Measurements from ENCODE around the gene ZCCHC3. TPM values are rescaled to one million over a fixed set of nuclear protein-coding genes. Genes with fewer than 3 reads are reported as not detected.

ZCCHC3 gene
- polyA plus RNA-seq, 2 donors: 5.7 to 6.2 TPM

DNA sequence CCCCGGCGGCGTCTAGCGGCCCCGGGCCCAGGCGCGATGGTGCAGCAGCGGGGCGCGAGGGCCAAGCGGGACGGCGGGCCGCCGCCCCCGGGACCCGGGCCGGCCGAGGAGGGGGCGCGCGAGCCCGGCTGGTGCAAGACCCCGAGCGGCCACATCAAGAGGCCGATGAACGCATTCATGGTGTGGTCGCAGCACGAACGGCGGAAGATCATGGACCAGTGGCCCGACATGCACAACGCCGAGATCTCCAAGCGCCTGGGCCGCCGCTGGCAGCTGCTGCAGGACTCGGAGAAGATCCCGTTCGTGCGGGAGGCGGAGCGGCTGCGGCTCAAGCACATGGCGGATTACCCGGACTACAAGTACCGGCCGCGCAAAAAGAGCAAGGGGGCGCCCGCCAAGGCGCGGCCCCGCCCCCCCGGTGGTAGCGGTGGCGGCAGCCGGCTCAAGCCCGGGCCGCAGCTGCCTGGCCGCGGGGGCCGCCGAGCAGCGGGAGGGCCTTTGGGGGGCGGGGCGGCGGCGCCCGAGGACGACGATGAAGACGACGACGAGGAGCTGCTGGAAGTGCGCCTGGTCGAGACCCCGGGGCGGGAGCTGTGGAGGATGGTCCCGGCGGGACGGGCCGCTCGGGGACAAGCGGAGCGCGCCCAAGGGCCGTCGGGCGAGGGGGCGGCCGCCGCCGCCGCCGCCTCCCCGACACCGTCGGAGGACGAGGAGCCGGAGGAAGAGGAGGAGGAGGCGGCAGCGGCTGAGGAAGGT, 28.7 kb downstream of the ZCCHC3 start:
- 1% methylated on average over 80 to 103 of the region's 103 CpGs for WGBS, 2 donors
- Histone ChIP-seq H3K27ac (ENCODE audit: low read depth in 2 of 2, low read length in 1 of 2) (peak overlapping the region; percentile 87 to 92), H3K4me3 (ENCODE audit: low read depth in 1 of 2, low read length in 2 of 2) (peak overlapping the region; percentile 66 to 72), H3K4me1 (ENCODE audit: control insufficient read depth in 2 of 2, insufficient read depth in 2 of 2, low read length in 1 of 2) (peaks cover 3 to 11% of the 10 kb centered on the region in 2 donors), H3K9me3 (ENCODE audit: control insufficient read depth in 2 of 2, insufficient read depth in 1 of 2, low read depth in 1 of 2, low read length in 1 of 2) (peaks cover 0 to 3% of the 10 kb centered on the region in 2 donors), H3K27me3 (ENCODE audit: control insufficient read depth in 1 of 2, insufficient read depth in 2 of 2, low read length in 2 of 2) (no peaks in the 10 kb centered on the region), H3K36me3 (ENCODE audit: control insufficient read depth in 2 of 2, insufficient read depth in 2 of 2, low read length in 1 of 2) (no peaks in the 10 kb centered on the region)

DNA sequence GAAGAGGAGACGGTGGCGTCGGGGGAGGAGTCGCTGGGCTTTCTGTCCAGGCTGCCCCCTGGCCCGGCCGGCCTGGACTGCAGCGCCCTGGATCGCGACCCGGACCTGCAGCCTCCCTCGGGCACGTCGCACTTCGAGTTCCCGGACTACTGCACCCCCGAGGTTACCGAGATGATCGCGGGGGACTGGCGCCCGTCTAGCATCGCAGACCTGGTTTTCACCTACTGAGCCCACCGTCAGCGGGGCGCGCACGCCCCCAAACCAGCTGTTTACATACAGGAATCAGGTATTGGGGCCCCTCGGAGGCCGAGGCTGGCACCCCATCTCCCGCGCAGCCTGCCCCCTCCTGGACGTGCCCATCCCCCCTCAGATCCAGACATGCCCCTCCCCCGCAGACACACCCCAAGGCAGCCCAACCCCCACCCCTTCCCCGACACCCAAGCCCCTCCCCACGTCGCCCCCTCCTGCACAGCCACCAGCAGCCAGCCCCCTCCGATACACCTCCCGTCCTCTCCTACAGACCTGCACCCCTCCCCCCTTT, 29.3 kb downstream of the ZCCHC3 start:
- Histone ChIP-seq H3K27me3 (ENCODE audit: control insufficient read depth in 1 of 2, insufficient read depth in 2 of 2, low read length in 2 of 2) (no peaks in the 10 kb centered on the region), H3K27ac (ENCODE audit: low read depth in 2 of 2, low read length in 1 of 2) (peak overlapping the region; percentile 87 to 92), H3K9me3 (ENCODE audit: control insufficient read depth in 2 of 2, insufficient read depth in 1 of 2, low read depth in 1 of 2, low read length in 1 of 2) (peaks cover 0 to 3% of the 10 kb centered on the region in 2 donors), H3K4me1 (ENCODE audit: control insufficient read depth in 2 of 2, insufficient read depth in 2 of 2, low read length in 1 of 2) (peaks cover 3 to 11% of the 10 kb centered on the region in 2 donors), H3K4me3 (ENCODE audit: low read depth in 1 of 2, low read length in 2 of 2) (peak overlapping the region; percentile 66 to 72), H3K36me3 (ENCODE audit: control insufficient read depth in 2 of 2, insufficient read depth in 2 of 2, low read length in 1 of 2) (no peaks in the 10 kb centered on the region)
- WGBS, 2 donors: 1% methylated on average over 33 to 38 of the region's 38 CpGs

DNA sequence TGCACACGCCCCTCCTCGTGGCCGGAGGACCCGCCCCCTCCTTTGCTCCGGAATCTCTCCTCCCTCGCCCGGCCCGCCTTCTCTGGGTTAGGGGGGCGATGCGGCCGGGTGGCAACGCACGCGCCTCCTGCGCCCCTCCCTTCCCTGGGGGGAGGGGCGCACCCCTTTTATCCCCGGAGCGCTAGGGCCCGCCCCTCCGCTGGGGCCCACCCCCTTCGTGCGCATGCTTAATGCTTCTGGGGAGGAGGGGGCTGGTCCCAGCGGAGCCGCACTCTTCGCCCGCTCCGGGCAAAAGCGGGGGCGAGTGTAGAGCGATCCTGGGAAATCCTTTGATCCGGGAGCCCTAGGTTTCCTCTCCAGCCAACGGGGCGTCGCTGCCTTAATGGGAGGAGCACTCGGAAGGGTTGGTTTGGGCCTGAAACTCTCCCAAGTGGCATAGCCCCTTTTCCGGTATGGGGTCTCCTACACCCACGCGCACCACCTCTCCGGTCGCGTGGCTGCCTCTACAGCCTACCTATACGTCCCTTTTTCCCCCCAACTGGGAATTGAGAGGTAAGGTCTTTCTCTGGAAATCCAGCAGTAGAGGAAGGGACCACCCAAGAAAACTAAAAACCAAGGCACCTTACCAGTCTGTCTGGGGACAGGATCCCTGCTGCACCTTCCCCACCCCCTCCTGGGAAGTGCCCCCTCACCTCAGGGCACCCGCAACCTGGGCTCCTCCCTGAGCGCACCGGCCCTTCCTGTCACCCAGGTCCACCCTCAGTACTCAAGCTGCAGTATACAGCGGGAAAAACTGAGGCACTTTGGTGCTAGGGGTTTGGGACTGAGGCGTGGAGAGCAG, 30.0 kb downstream of the ZCCHC3 start:
- no peaks in the 10 kb centered on the region for H3K36me3 ChIP-seq (ENCODE audit: control insufficient read depth in 2 of 2, insufficient read depth in 2 of 2, low read length in 1 of 2)
- WGBS, 2 donors: 3 to 5% methylated on average over 44 to 47 of the region's 47 CpGs

DNA sequence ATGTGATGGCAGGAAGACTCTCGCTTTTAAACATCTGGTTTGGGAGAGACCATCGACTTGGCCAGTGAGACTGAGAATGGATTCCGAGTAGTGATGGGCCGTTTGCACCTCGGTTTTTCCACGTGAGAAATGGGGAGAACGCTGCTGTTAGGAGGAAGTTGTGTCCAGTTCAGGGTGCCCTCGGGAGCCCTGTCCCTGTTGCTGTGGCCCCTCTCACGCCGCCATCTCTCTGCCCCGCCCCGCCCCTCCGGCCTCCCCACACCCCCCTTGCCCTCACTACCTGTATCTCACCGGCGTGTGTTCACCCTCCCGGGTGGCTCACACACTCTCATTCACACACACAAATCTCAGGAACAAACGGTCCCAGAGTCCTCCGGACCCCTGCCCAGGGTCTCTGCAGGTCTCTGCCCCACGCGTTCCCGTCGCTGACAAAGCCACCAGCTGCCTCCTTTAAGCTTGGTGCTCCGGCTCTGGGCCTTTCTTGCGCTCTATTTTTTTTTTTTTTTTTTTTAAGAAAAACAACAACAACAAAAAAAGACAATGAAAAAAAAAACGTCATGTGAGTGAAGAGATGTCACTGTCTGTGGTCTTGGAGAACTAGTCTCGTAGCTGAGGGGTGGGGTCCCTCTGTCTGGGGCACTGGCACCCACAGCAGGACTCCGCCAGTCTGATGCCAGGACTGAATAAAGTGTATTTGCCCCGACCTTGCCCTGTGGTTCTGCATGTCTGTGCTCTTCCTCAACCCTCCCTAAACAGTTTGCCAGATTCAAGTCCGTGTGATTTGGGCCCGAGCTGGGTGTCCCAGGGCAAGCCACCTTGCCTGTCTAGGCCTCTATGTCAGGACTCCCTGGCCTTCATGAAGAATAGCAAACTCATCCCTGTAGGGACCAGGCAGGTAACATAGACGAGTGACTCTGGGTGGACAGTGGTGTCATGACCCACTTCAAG, 30.9 kb downstream of the ZCCHC3 start:
- Histone ChIP-seq H3K4me1 (ENCODE audit: control insufficient read depth in 2 of 2, insufficient read depth in 2 of 2, low read length in 1 of 2) (peaks cover 3 to 11% of the 10 kb centered on the region in 2 donors), H3K9me3 (ENCODE audit: control insufficient read depth in 2 of 2, insufficient read depth in 1 of 2, low read depth in 1 of 2, low read length in 1 of 2) (peaks cover 0 to 3% of the 10 kb centered on the region in 2 donors), H3K27me3 (ENCODE audit: control insufficient read depth in 1 of 2, insufficient read depth in 2 of 2, low read length in 2 of 2) (no peaks in the 10 kb centered on the region), H3K4me3 (ENCODE audit: low read depth in 1 of 2, low read length in 2 of 2) (peak overlapping the region; percentile 66 to 72), H3K27ac (ENCODE audit: low read depth in 2 of 2, low read length in 1 of 2) (peak overlapping the region; percentile 38 to 81), H3K36me3 (ENCODE audit: control insufficient read depth in 2 of 2, insufficient read depth in 2 of 2, low read length in 1 of 2) (no peaks in the 10 kb centered on the region)
- WGBS, 2 donors: 36 to 37% methylated on average over 25 to 31 of the region's 31 CpGs

More for the DNA sequence above, 30.0 kb downstream of the ZCCHC3 start:
- Histone ChIP-seq H3K27me3 (ENCODE audit: control insufficient read depth in 1 of 2, insufficient read depth in 2 of 2, low read length in 2 of 2) (no peaks in the 10 kb centered on the region), H3K4me3 (ENCODE audit: low read depth in 1 of 2, low read length in 2 of 2) (peak overlapping the region; percentile 66 to 72), H3K27ac (ENCODE audit: low read depth in 2 of 2, low read length in 1 of 2) (peak overlapping the region; percentile 81 to 87), H3K9me3 (ENCODE audit: control insufficient read depth in 2 of 2, insufficient read depth in 1 of 2, low read depth in 1 of 2, low read length in 1 of 2) (peaks cover 0 to 3% of the 10 kb centered on the region in 2 donors), H3K4me1 (ENCODE audit: control insufficient read depth in 2 of 2, insufficient read depth in 2 of 2, low read length in 1 of 2) (peaks cover 3 to 11% of the 10 kb centered on the region in 2 donors)

DNA sequence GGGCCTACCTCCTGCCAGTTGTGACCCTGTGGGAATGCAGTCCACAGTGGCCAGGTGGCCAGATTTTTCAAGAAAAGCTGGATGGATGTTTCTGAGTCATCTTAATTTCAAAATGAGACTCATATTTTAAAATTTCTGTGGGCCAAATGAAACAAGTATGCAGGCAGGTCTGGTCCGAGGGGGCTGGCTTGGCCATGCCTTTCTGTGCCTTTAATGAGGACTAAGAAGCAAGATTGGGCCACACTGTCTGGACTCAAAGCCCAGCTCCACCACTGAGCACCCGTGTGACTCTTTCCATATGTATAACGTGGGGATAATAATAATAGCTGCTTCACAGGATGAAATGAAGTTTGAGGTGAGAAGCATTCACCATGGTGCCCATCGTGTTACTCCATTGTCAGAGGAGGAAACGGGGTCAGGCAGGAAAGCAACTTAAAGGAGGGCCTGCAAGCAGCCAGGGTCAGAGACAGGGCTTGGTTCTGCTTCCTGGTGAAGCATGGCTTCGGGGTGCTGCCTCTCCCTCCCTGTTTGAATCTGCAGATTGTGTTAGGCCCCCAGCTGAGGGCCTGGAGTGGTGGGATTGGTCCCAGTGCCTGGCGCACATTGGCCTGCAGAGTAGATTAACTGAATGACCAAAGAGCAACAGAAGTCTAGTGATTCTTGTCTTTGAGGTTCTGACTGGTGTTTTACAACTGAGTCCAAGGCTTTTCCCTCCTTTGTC, 31.8 kb downstream of the ZCCHC3 start:
- Histone ChIP-seq H3K27me3 (ENCODE audit: control insufficient read depth in 1 of 2, insufficient read depth in 2 of 2, low read length in 2 of 2) (no peaks in the 10 kb centered on the region), H3K9me3 (ENCODE audit: control insufficient read depth in 2 of 2, insufficient read depth in 1 of 2, low read depth in 1 of 2, low read length in 1 of 2) (peaks cover 0 to 3% of the 10 kb centered on the region in 2 donors), H3K36me3 (ENCODE audit: control insufficient read depth in 2 of 2, insufficient read depth in 2 of 2, low read length in 1 of 2) (no peaks in the 10 kb centered on the region), H3K4me1 (ENCODE audit: control insufficient read depth in 2 of 2, insufficient read depth in 2 of 2, low read length in 1 of 2) (peaks cover 3 to 11% of the 10 kb centered on the region in 2 donors), H3K4me3 (ENCODE audit: low read depth in 1 of 2, low read length in 2 of 2) (no peak overlapping the region), H3K27ac (ENCODE audit: low read depth in 2 of 2, low read length in 1 of 2) (no peak overlapping the region)
- WGBS, 2 donors: 49 to 50% methylated on average over 7 of the region's 7 CpGs

DNA sequence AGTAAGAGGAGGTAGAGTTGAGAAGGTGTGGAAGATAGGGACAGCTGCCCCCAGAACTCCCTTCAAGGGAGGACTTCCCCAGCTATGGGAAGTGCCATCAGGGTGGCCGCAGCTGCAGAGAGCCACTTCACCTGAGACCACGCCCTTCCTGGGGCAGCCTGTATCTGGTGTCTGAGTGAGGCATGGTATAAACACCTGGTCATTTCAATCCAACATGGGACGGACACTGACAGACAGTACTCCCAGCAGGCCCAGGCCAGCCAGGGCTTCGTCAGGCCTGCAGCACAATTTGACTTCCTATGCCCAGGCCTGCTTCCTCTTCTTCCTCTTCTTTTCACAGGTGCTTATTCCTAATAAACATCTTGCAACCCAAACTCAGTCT, 32.5 kb downstream of the ZCCHC3 start:
- H3K9me3 ChIP-seq (ENCODE audit: control insufficient read depth in 2 of 2, insufficient read depth in 1 of 2, low read depth in 1 of 2, low read length in 1 of 2): peaks cover 0 to 3% of the 10 kb centered on the region in 2 donors
- WGBS, 2 donors: 53 to 73% methylated on average over 4 of the region's 4 CpGs
- H3K27me3 ChIP-seq (ENCODE audit: control insufficient read depth in 1 of 2, insufficient read depth in 2 of 2, low read length in 2 of 2): no peaks in the 10 kb centered on the region
- H3K36me3 ChIP-seq (ENCODE audit: control insufficient read depth in 2 of 2, insufficient read depth in 2 of 2, low read length in 1 of 2): no peaks in the 10 kb centered on the region
- H3K27ac ChIP-seq (ENCODE audit: low read depth in 2 of 2, low read length in 1 of 2): peak overlapping the region in 1 of 2 donors; percentile 29
- no peak overlapping the region for H3K4me3 ChIP-seq (ENCODE audit: low read depth in 1 of 2, low read length in 2 of 2)
- H3K4me1 ChIP-seq (ENCODE audit: control insufficient read depth in 2 of 2, insufficient read depth in 2 of 2, low read length in 1 of 2): peaks cover 3 to 11% of the 10 kb centered on the region in 2 donors

DNA sequence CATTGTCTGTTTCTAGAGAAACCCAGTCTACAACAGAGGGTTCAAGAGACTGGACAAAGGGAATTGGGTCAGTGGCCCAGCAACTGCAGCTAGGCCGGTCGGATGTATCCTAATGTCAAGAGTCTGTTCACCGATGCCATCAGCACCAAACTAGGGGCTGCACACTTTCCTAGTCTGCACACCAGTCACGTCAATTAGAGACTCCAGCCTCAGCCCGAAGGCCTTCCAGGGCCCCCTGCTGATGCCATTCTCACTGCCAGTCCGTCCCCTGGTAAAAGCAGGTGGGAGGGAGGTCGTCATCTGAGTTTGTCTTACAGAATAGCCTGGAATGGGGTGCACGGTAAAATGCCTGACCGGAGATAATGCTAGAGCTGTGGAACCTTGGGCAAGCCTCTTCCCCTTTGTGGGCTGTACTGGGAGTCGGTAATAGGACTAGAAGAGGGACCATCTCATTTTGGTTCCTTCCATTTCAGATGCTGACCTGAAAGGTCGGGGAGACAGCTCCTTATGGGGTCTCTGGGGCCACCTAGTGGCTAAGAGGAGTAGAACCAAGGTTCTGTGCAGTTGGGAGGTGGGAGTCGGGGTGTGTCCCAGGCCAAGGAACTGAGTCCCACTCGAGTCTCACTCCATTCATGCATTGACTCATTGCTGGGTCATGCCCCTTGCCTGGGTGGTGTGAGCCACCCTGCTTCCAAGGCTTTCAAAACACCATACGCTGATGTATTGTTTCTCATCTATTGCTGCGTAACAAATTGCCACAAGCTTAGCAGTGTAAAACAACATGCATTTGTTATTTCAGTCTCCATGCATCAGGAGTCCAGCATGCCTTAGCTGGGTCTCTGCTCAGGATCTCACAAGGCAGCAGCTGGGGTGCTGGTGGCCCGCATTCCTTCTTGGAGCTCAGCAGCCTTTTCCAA, 33.1 kb downstream of the ZCCHC3 start:
- no peak overlapping the region for H3K4me3 ChIP-seq (ENCODE audit: low read depth in 1 of 2, low read length in 2 of 2)
- peaks cover 3 to 11% of the 10 kb centered on the region in 2 donors for H3K4me1 ChIP-seq (ENCODE audit: control insufficient read depth in 2 of 2, insufficient read depth in 2 of 2, low read length in 1 of 2)
- H3K27ac ChIP-seq (ENCODE audit: low read depth in 2 of 2, low read length in 1 of 2): no peak overlapping the region
- H3K36me3 ChIP-seq (ENCODE audit: control insufficient read depth in 2 of 2, insufficient read depth in 2 of 2, low read length in 1 of 2): no peaks in the 10 kb centered on the region
- no peaks in the 10 kb centered on the region for H3K27me3 ChIP-seq (ENCODE audit: control insufficient read depth in 1 of 2, insufficient read depth in 2 of 2, low read length in 2 of 2)
- peaks cover 0 to 3% of the 10 kb centered on the region in 2 donors for H3K9me3 ChIP-seq (ENCODE audit: control insufficient read depth in 2 of 2, insufficient read depth in 1 of 2, low read depth in 1 of 2, low read length in 1 of 2)
- 49 to 53% methylated on average over 16 of the region's 16 CpGs for WGBS, 2 donors

DNA sequence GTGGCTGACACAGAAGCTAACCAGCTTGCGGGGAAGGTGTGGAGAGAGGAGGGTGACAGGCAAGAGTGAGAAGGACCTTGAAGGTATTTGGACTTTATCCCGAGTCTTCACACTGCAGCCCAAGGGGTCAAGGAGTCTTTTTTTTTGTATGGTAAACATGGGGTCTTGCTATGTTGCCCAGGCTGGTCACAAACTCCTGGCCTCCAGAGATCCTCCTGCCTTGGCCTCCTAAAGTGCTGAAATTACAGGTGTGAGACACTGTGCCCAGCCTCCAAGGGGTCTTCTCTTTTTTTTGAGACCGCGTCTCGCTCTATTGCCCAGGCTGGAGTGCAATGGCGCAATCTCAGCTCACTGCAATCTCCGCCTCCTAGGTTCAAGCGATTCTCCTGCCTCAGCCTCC, 37.2 kb downstream of the ZCCHC3 start:
- Histone ChIP-seq H3K27me3 (ENCODE audit: control insufficient read depth in 1 of 2, insufficient read depth in 2 of 2, low read length in 2 of 2) (no peaks in the 10 kb centered on the region), H3K9me3 (ENCODE audit: control insufficient read depth in 2 of 2, insufficient read depth in 1 of 2, low read depth in 1 of 2, low read length in 1 of 2) (no peaks in the 10 kb centered on the region), H3K27ac (ENCODE audit: low read depth in 2 of 2, low read length in 1 of 2) (no peak overlapping the region), H3K4me1 (ENCODE audit: control insufficient read depth in 2 of 2, insufficient read depth in 2 of 2, low read length in 1 of 2) (peaks cover 0 to 2% of the 10 kb centered on the region in 2 donors), H3K36me3 (ENCODE audit: control insufficient read depth in 2 of 2, insufficient read depth in 2 of 2, low read length in 1 of 2) (no peaks in the 10 kb centered on the region), H3K4me3 (ENCODE audit: low read depth in 1 of 2, low read length in 2 of 2) (no peak overlapping the region)
- 95 to 97% methylated on average over 8 of the region's 8 CpGs for WGBS, 2 donors

Data from esophagus (tissue), 2 donors.